ENCODE results near the gene TFF1.

Gene TFF1

DNA sequence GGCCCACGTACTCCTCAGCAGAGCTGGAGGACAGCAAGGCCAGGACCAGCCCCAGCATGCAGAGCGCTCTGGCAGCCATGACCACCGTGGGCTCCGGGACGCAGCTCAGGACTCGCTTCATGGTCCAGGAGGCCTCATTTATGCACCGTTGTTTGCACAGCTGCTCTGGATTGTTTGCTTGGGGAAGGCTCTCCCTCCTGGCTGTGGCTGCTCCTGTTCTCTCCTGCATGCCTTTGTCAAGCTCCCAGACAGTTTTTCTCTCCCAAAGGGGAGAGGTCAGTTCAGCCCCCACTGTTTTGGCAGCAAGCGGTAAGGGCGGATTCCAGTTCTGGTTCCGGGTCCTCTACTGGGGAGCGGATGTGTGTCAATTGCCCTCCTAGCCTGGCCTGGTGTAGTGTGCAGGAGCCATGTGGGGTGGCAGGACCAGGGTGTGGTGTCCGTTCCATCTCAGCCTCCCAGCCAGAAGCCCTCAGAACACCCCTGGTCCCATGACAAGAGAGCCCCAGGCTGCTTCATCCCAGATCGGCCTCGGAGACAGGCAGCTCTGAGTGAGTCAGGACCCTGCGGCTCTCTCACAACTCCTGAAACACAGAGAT lies 50.9 kb downstream of the TFF1 start, which contains the start of gene TFF3:
Gene TFF3, minus strand, starts transcription at position 114 of the 596 bp plus-strand sequence. Its CDS starts 35 bp downstream, at position 79.
- Histone ChIP-seq H3K36me3 (ENCODE audit: control insufficient read depth in 2 of 2, insufficient read depth in 2 of 2, low read length in 2 of 2) (no peaks in the 10 kb centered on the region), H3K4me1 (ENCODE audit: control insufficient read depth, insufficient read depth, low read length) (no peaks in the 10 kb centered on the region), H3K27me3 (ENCODE audit: control insufficient read depth in 1 of 2, insufficient read depth in 2 of 2, low read length in 2 of 2) (no peaks in the 10 kb centered on the region), H3K4me3 (ENCODE audit: low read length in 2 of 2) (no peak within 1 kb of the TSS), H3K27ac (ENCODE audit: low read length) (no peak within 1 kb of the TSS), H3K9ac (ENCODE audit: low read length in 2 of 2) (no peak within 1 kb of the TSS), H3K9me3 (ENCODE audit: control insufficient read depth in 2 of 2, low read length in 2 of 2) (no peaks in the 10 kb centered on the region)

- H3K4me3 ChIP-seq (ENCODE audit: low read length in 2 of 2) = no peak overlapping the region
- H3K9me3 ChIP-seq (ENCODE audit: control insufficient read depth in 2 of 2, low read length in 2 of 2) = no peaks in the 10 kb centered on the region
- H3K27me3 ChIP-seq (ENCODE audit: control insufficient read depth in 1 of 2, insufficient read depth in 2 of 2, low read length in 2 of 2) = peaks cover 0 to 4% of the 10 kb centered on the region in 2 donors
- H3K27ac ChIP-seq (ENCODE audit: low read length) = no peak overlapping the region
- H3K9ac ChIP-seq (ENCODE audit: low read length in 2 of 2) = no peak overlapping the region
- no peaks in the 10 kb centered on the region for H3K36me3 ChIP-seq (ENCODE audit: control insufficient read depth in 2 of 2, insufficient read depth in 2 of 2, low read length in 2 of 2)
- H3K4me1 ChIP-seq (ENCODE audit: control insufficient read depth, insufficient read depth, low read length) = peaks cover under 1% of the 10 kb centered on the region
These were observed 51.6 kb downstream of the TFF1 start for GRCh38 chr21:42314616-42315295.

DNA sequence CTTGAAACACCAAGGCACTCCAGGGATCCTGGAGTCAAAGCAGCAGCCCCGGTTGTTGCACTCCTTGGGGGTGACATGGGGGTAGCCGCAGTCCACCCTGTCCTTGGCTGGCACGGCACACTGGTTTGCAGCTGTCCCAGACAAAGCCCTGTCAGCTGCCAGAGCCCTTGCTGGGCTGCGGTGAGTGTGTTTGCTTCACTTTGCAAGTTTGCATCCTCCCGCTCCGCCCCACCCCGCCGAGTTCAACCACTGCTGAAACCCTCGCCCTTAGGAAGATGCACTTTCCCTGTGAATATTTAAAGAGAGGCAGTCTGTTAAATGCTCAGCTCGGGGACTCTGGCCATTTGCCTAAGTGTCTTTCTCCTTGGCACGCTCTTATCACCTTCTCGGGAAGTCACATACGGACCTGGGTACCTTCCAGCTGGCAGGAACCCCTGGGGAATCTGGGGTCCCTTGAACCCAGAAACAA lies 52.8 kb downstream of the TFF1 start:
- no peak overlapping the region for H3K4me3 ChIP-seq (ENCODE audit: low read length in 2 of 2)
- no peaks in the 10 kb centered on the region for H3K9me3 ChIP-seq (ENCODE audit: control insufficient read depth in 2 of 2, low read length in 2 of 2)
- no peak overlapping the region for H3K9ac ChIP-seq (ENCODE audit: low read length in 2 of 2)
- H3K27me3 ChIP-seq (ENCODE audit: control insufficient read depth in 1 of 2, insufficient read depth in 2 of 2, low read length in 2 of 2) = peaks cover 4 to 6% of the 10 kb centered on the region in 2 donors
- H3K36me3 ChIP-seq (ENCODE audit: control insufficient read depth in 2 of 2, insufficient read depth in 2 of 2, low read length in 2 of 2) = no peaks in the 10 kb centered on the region
- H3K27ac ChIP-seq (ENCODE audit: low read length) = no peak overlapping the region
- peaks cover 6% of the 10 kb centered on the region for H3K4me1 ChIP-seq (ENCODE audit: control insufficient read depth, insufficient read depth, low read length)

DNA sequence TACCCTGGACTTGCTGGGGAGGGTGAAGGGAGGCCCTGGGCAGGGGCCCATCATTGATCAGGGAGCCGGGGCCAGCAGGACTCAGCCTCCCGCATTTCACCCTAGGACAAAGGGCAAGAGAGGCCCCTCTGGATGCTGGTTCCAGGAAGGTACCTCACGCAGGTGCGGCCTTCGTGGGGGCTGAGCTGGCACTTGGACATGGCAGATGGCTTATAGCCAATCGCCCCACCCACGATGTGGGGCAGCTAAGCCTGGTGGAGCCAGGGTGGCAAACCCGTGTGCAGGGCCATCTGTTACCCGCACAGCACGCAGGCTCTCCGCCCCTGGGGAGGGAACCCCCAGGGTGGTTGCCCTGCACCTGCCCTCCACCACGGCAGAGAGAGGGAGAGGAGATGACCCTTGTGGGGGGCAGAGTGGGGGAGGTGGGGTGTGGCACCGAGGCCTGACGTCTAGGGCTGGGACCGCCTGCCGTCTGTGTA lies 53.7 kb downstream of the TFF1 start:
- no peak overlapping the region for H3K4me3 ChIP-seq (ENCODE audit: low read length in 2 of 2)
- H3K36me3 ChIP-seq (ENCODE audit: control insufficient read depth in 2 of 2, insufficient read depth in 2 of 2, low read length in 2 of 2) = no peaks in the 10 kb centered on the region
- no peaks in the 10 kb centered on the region for H3K9me3 ChIP-seq (ENCODE audit: control insufficient read depth in 2 of 2, low read length in 2 of 2)
- peaks cover 6% of the 10 kb centered on the region for H3K4me1 ChIP-seq (ENCODE audit: control insufficient read depth, insufficient read depth, low read length)
- peaks cover 11 to 13% of the 10 kb centered on the region in 2 donors for H3K27me3 ChIP-seq (ENCODE audit: control insufficient read depth in 1 of 2, insufficient read depth in 2 of 2, low read length in 2 of 2)
- no peak overlapping the region for H3K27ac ChIP-seq (ENCODE audit: low read length)
- no peak overlapping the region for H3K9ac ChIP-seq (ENCODE audit: low read length in 2 of 2)
